Prostate gland (tissue), 2 donors: ENCODE data around the gene HEXB. TPM values are rescaled to one million over a fixed set of nuclear protein-coding genes. Genes with fewer than 3 reads are reported as not detected.

Source experiments
- DNase-seq: peaks from one replicate; pipeline ENCODE4 v3.0.0-alpha.2; 2019; ENCODE audit warnings: low spot score
- H3K27ac ChIP-seq, 2 donors: fragments of 200-600 bp; sonication (generic); 2 replicates each; pipeline ENCODE4 v1.5.1; 2017 to 2019
- H3K27me3 ChIP-seq: fragments of 200-600 bp; sonication (generic); replicated peaks from 2 replicates; pipeline ENCODE4 v1.5.1; 2019; ENCODE audit not compliant: insufficient read depth
- H3K36me3 ChIP-seq, 2 donors: fragments of 200-600 bp; sonication (generic); 1 replicate in 1 of 2; 2 replicates in 1 of 2; pipeline versions ENCODE4 v1.5.1 to v1.8.1; 2017 to 2019
- H3K4me1 ChIP-seq: fragments of 200-600 bp; sonication (generic); replicated peaks from 2 replicates; pipeline ENCODE4 v1.5.1; 2019
- H3K4me3 ChIP-seq, 2 donors: fragments of 200-600 bp; sonication (generic); 2 replicates each; pipeline ENCODE4 v1.5.1; 2017 to 2019
- H3K9me3 ChIP-seq: fragments of 200-600 bp; sonication (generic); 2 replicates; pipeline ENCODE4 v1.5.1; 2017
- CTCF ChIP-seq, 4 experiments: fragments of 200-600 bp in 2 of 4; fragments of 450-650 bp in 2 of 4; sonication (generic) in 2 of 4; IDR thresholded peaks; 1 replicate in 3 of 4; 2 replicates in 1 of 4; pipeline ENCODE4 v1.5.1; 2016 to 2019; ENCODE audit warnings: antibody characterized with exemption in 4 of 4, mild to moderate bottlenecking in 2 of 4, moderate library complexity in 2 of 4
- POLR2A ChIP-seq: fragments of 450-650 bp; IDR thresholded peaks from one replicate; pipeline ENCODE4 v1.6.1; 2016; ENCODE audit warnings: antibody characterized with exemption, mild to moderate bottlenecking
- POLR2AphosphoS5 ChIP-seq: sonication (generic); formaldehyde crosslinking; IDR thresholded peaks from one replicate; pipeline ENCODE4 v1.6.1; 2017; ENCODE audit warnings: antibody characterized with exemption
- WGBS: methylation state at CpG from one replicate; pipeline ENCODE4 v1.1.5; 2018; 5-methylcytosine and 5-hydroxymethylcytosine counted together
- intact Hi-C: fragments of 100-400 bp; cut with DNase I; formaldehyde crosslinking; loops from one replicate; pipeline ENCODE4 v1.14.2; 2022
- total RNA-seq, 2 donors: library from RNA; depleted of rRNA; stranded (reverse); fragments of >200 nt; gene quantifications; one replicate each; pipeline ENCODE4 v1.1.0, GENCODE V29; 2016

The HEXB gene
- total RNA-seq, 2 donors from 2014 or later = 149 to 178 TPM

- Histone ChIP-seq H3K9me3 (no peaks in the 10 kb centered on the region), H3K4me3 (no peak overlapping the region), H3K27me3 (no peaks in the 10 kb centered on the region), H3K27ac (no peak overlapping the region), H3K4me1 (no peaks in the 10 kb centered on the region), H3K36me3 (no peaks in the 10 kb centered on the region)
- TF ChIP-seq POLR2A = no peak
- TF ChIP-seq POLR2AphosphoS5 = peak; percentile 11
- peak; percentile 42 to 77 (median 73) for TF ChIP-seq CTCF (IDR thresholded peaks at IDR 0.05)
- intact Hi-C loops = loop anchor here (1.0 to 2.0 kb wide), 2 partner anchors 10 to 746 kb away; no protein-coding TSS in a partner anchor
- DNase-seq = peak; percentile 32
- WGBS = 21% methylated on average over 6 of the region's 6 CpGs
Observed at GRCh38 chr5:74648835-74649293, 36.2 kb upstream of the HEXB start.

- Histone ChIP-seq H3K4me3 (no peak overlapping the region), H3K36me3 (no peaks in the 10 kb centered on the region), H3K27ac (no peak overlapping the region), H3K27me3 (no peaks in the 10 kb centered on the region), H3K9me3 (no peaks in the 10 kb centered on the region), H3K4me1 (no peaks in the 10 kb centered on the region)
- intact Hi-C loops = loop anchor here (1.0 to 2.0 kb wide), 2 partner anchors 10 to 747 kb away; no protein-coding TSS in a partner anchor
- TF ChIP-seq POLR2A = no peak
- TF ChIP-seq POLR2AphosphoS5 = no peak
- TF ChIP-seq CTCF (IDR thresholded peaks at IDR 0.05) = no peak
- WGBS = 36% methylated on average over 1 of the region's 1 CpG
- DNase-seq = no peak
Observed at GRCh38 chr5:74649421-74649973, 35.5 kb upstream of the HEXB start.

GRCh38 chr5:74651710-74652109 is 33.3 kb upstream of the HEXB start:
- intact Hi-C loops = no loop called here
- Histone ChIP-seq H3K4me1 (no peaks in the 10 kb centered on the region), H3K9me3 (no peaks in the 10 kb centered on the region), H3K4me3 (no peak overlapping the region), H3K27ac (no peak overlapping the region), H3K27me3 (no peaks in the 10 kb centered on the region), H3K36me3 (no peaks in the 10 kb centered on the region)
- WGBS = 47% methylated on average over 3 of the region's 3 CpGs
- DNase-seq = peak; percentile 37
- TF ChIP-seq CTCF (IDR thresholded peaks at IDR 0.05) (no peak), POLR2A (no peak), POLR2AphosphoS5 (peak; percentile 38)

- no peaks in the 10 kb centered on the region for H3K4me1 ChIP-seq
- H3K27ac ChIP-seq = no peak overlapping the region
- no peaks in the 10 kb centered on the region for H3K27me3 ChIP-seq
- no peaks in the 10 kb centered on the region for H3K9me3 ChIP-seq
- DNase-seq = no peak
- intact Hi-C loops = no loop called here
- TF ChIP-seq POLR2A (no peak), POLR2AphosphoS5 (no peak), CTCF (IDR thresholded peaks at IDR 0.05) (no peak)
- no peaks in the 10 kb centered on the region for H3K36me3 ChIP-seq
- no peak overlapping the region for H3K4me3 ChIP-seq
- 91% methylated on average over 3 of the region's 3 CpGs for WGBS
Observed at GRCh38 chr5:74652576-74652975, 32.5 kb upstream of the HEXB start.

GRCh38 chr5:74653991-74654390 is 31.0 kb upstream of the HEXB start:
- DNase-seq = no peak
- intact Hi-C loops = no loop called here
- no peak overlapping the region for H3K27ac ChIP-seq
- H3K9me3 ChIP-seq = no peaks in the 10 kb centered on the region
- H3K36me3 ChIP-seq = no peaks in the 10 kb centered on the region
- TF ChIP-seq CTCF (IDR thresholded peaks at IDR 0.05) (no peak), POLR2AphosphoS5 (no peak), POLR2A (no peak)
- H3K27me3 ChIP-seq = no peaks in the 10 kb centered on the region
- 73% methylated on average over 5 of the region's 5 CpGs for WGBS
- H3K4me1 ChIP-seq = no peaks in the 10 kb centered on the region
- H3K4me3 ChIP-seq = no peak overlapping the region
